Measurements from ENCODE around the gene ZP1. TPM values are rescaled to one million over a fixed set of nuclear protein-coding genes. Genes with fewer than 3 reads are reported as not detected.

The ZP1 gene
- total RNA-seq, 4 donors from 2014 or later = 0.26 TPM; not detected in 3

- TF ChIP-seq POLR2A (IDR thresholded peaks at IDR 0.05; ENCODE audit: low read depth) (no peak), POLR2AphosphoS5 (IDR thresholded peaks at IDR 0.05) (no peak), EP300 (IDR thresholded peaks at IDR 0.05) (no peak)
- TF ChIP-seq, protein P1, sequence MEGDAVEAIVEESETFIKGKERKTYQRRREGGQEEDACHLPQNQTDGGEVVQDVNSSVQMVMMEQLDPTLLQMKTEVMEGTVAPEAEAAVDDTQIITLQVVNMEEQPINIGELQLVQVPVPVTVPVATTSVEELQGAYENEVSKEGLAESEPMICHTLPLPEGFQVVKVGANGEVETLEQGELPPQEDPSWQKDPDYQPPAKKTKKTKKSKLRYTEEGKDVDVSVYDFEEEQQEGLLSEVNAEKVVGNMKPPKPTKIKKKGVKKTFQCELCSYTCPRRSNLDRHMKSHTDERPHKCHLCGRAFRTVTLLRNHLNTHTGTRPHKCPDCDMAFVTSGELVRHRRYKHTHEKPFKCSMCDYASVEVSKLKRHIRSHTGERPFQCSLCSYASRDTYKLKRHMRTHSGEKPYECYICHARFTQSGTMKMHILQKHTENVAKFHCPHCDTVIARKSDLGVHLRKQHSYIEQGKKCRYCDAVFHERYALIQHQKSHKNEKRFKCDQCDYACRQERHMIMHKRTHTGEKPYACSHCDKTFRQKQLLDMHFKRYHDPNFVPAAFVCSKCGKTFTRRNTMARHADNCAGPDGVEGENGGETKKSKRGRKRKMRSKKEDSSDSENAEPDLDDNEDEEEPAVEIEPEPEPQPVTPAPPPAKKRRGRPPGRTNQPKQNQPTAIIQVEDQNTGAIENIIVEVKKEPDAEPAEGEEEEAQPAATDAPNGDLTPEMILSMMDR (IDR thresholded peaks at IDR 0.05) = no peak
- Histone ChIP-seq H3K4me3 (no peak overlapping the region), H3K4me1 (peaks cover 21 to 30% (median 23%) of the 10 kb centered on the region in 4 donors), H3K36me3 (no peaks in the 10 kb centered on the region), H3K27ac (replicated peaks in 1 of 4) (no peak overlapping the region), H3K27me3 (peaks cover 0 to 6% (median 0%) of the 10 kb centered on the region in 4 donors), H3K9me3 (no peaks in the 10 kb centered on the region)
- no peak for DNase-seq (ENCODE audit: extremely low spot score)
- 61% methylated on average over 2 of the region's 3 CpGs for WGBS
- intact Hi-C loops (cut with DNase I) = no loop called here
Measured at GRCh38 chr11:60870276-60870675, 2.9 kb downstream of the ZP1 start.

DNA sequence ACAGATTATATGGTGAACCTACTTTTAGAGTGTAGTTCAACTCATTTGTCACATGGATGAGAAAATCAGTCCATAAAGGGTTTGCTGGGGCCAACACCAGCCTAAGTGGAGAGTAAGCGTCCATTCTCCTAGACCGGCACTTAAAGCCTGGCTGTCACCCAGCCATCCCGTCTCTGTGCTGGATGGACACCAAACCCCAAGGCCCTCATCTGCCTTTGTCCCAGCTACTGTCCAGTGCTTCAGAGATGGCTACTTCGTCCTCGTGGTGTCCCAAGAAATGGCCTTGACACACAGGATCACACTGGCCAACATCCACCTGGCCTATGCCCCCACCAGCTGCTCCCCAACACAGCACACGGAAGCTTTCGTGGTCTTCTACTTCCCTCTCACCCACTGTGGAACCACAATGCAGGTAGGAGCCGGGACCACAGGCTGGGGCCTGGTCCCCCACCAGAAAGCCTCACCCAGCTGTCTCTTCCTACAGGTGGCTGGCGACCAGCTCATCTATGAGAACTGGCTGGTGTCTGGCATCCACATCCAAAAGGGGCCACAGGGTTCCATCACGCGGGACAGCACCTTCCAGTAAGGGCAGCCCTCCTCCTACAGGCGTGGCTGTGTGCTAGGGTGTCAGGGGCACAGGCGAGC is 3.5 kb downstream of the ZP1 start:
- H3K27me3 ChIP-seq = peaks cover 0 to 6% (median 0%) of the 10 kb centered on the region in 4 donors
- no peak overlapping the region for H3K4me3 ChIP-seq
- H3K9me3 ChIP-seq = no peaks in the 10 kb centered on the region
- TF ChIP-seq POLR2AphosphoS5 (IDR thresholded peaks at IDR 0.05) = no peak
- TF ChIP-seq, protein P1 (IDR thresholded peaks at IDR 0.05) = no peak
- H3K4me1 ChIP-seq = peaks cover 21 to 30% (median 23%) of the 10 kb centered on the region in 4 donors
- 70% methylated on average over 6 of the region's 13 CpGs for WGBS
- no peaks in the 10 kb centered on the region for H3K36me3 ChIP-seq
- intact Hi-C loops (cut with DNase I) = no loop called here
- no peak overlapping the region for H3K27ac ChIP-seq (replicated peaks in 1 of 4)
- DNase-seq (ENCODE audit: extremely low spot score) = no peak

GRCh38 chr11:60871378-60872061 is 4.2 kb downstream of the ZP1 start:
- H3K27ac ChIP-seq (replicated peaks in 1 of 4) = no peak overlapping the region
- TF ChIP-seq, protein P1 (IDR thresholded peaks at IDR 0.05) = peak in 1 of 3 experiments; percentile 22
- TF ChIP-seq POLR2A (IDR thresholded peaks at IDR 0.05; ENCODE audit: low read depth) = no peak
- no peak for DNase-seq (ENCODE audit: extremely low spot score)
- 70% methylated on average over 5 of the region's 7 CpGs for WGBS
- intact Hi-C loops (cut with DNase I) = no loop called here
- H3K4me3 ChIP-seq = no peak overlapping the region
- no peaks in the 10 kb centered on the region for H3K9me3 ChIP-seq
- no peaks in the 10 kb centered on the region for H3K36me3 ChIP-seq
- H3K4me1 ChIP-seq = peaks cover 21 to 30% (median 23%) of the 10 kb centered on the region in 4 donors
- H3K27me3 ChIP-seq = peaks cover 0 to 6% (median 0%) of the 10 kb centered on the region in 4 donors

DNA sequence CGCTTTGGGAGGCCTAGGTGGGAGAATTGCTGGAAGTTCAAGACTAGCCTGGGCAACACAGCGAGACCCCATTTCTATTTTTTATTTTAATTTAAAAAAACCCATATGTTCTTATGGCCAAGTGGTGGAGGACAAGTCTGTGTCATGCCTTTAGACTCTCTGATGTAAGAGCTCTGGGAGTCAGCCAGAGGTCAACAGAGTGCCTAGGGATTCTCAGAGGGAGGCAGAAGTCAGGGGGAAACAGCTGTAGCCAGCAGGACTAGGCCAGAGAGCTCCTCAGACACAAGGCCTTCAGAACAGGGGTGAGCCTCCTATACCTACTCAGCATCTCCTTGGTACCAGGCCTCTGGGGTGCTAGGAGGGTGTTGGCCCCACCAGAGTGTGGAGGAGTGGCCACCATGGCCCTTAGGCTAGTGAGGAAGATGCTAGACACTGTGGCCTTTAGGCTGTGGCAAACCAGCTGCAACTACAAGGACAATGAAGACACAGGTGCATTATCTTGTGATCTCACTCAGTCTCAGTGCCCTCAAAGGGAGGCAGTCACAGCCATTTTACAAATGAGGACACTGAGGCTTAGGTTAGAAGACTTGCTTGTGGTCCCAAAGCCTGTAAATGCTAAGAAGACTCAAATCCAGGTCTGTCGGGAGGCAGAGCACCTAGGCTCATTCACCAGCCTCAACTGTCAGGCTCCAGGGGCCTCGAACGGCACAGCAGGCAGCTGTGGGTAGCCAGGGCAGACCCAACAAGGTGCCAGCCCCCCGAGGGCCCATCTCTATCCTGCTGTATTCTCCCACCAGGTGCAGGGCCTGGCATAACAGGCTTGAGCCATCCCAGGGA is 5.0 kb downstream of the ZP1 start:
- Histone ChIP-seq H3K4me3 (no peak overlapping the region), H3K27ac (replicated peaks in 1 of 4) (peak overlapping the region in 1 of 4 donors; percentile 46), H3K4me1 (peaks cover 21 to 30% (median 23%) of the 10 kb centered on the region in 4 donors), H3K36me3 (no peaks in the 10 kb centered on the region), H3K9me3 (no peaks in the 10 kb centered on the region), H3K27me3 (peaks cover 0 to 6% (median 0%) of the 10 kb centered on the region in 4 donors)
- WGBS = 100% methylated on average over 2 of the region's 6 CpGs
- intact Hi-C loops (cut with DNase I) = no loop called here
- DNase-seq (ENCODE audit: extremely low spot score) = no peak
- TF ChIP-seq, protein P1 (IDR thresholded peaks at IDR 0.05) = no peak
- no peak for TF ChIP-seq POLR2A (IDR thresholded peaks at IDR 0.05; ENCODE audit: low read depth)
- TF ChIP-seq EP300 (IDR thresholded peaks at IDR 0.05) = no peak
- TF ChIP-seq POLR2AphosphoS5 (IDR thresholded peaks at IDR 0.05) = no peak

All from esophagus muscularis mucosa (tissue), 4 donors.